Nephron progenitor cell (in vitro differentiated cells): ENCODE results near the gene MCF2L2.

Source experiments
- DNase-seq: peaks from one replicate; pipeline ENCODE4 v3.0.0; 2021
- H3K27ac Mint-ChIP-seq: 2 replicates; pipeline ENCODE4 v1.8.0; 2021; ENCODE audit warnings: mild to moderate bottlenecking, moderate library complexity, mixed read lengths
- H3K27me3 Mint-ChIP-seq: 2 replicates; pipeline ENCODE4 v1.8.0; 2021; ENCODE audit warnings: mild to moderate bottlenecking, low read depth, mixed read lengths; ENCODE audit not compliant: poor library complexity
- H3K36me3 Mint-ChIP-seq: 2 replicates; pipeline ENCODE4 v1.8.0; 2021; ENCODE audit warnings: low read depth, mixed read lengths
- H3K4me1 Mint-ChIP-seq: 2 replicates; pipeline ENCODE4 v1.8.0; 2021; ENCODE audit warnings: mixed read lengths
- H3K4me3 Mint-ChIP-seq: 2 replicates; pipeline ENCODE4 v1.8.0; 2021; ENCODE audit warnings: mild to moderate bottlenecking, moderate library complexity, mixed read lengths
- H3K9me3 Mint-ChIP-seq: 2 replicates; pipeline ENCODE4 v1.8.0; 2021; ENCODE audit warnings: mild to moderate bottlenecking, moderate library complexity, mixed read lengths
- TF ChIP-seq, protein P1 (sequence below): fragments of 200-600 bp; sonication (generic); IDR thresholded peaks from 2 replicates; pipeline ENCODE4 v1.5.0; 2021; ENCODE audit warnings: antibody characterized with exemption

Gene MCF2L2

DNA sequence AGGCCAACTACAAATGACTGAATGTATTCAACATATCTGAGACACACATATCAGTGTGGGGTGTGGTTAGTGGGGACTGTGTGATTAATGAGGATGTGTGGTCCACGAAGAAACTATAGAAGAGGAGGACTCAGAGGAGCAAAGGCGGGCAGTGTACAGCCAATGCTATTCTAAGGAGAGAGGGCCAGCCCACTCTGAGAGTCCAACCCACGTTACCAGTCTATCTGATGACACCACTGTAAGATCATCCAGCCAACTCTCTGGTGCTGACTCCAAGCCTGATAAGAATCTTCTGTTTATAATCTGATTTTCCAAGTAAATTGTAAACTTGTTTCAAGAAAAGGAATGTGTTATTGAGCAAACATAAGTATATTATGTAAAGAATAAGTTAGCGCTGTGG is 47.2 kb downstream of the MCF2L2 start:
- no peaks in the 10 kb centered on the region for H3K9me3 Mint-ChIP-seq
- DNase-seq = no peak
- H3K4me3 Mint-ChIP-seq = no peak overlapping the region
- H3K36me3 Mint-ChIP-seq = no peaks in the 10 kb centered on the region
- peaks cover 11% of the 10 kb centered on the region for H3K4me1 Mint-ChIP-seq
- no peak overlapping the region for H3K27ac Mint-ChIP-seq
- TF ChIP-seq, protein P1, sequence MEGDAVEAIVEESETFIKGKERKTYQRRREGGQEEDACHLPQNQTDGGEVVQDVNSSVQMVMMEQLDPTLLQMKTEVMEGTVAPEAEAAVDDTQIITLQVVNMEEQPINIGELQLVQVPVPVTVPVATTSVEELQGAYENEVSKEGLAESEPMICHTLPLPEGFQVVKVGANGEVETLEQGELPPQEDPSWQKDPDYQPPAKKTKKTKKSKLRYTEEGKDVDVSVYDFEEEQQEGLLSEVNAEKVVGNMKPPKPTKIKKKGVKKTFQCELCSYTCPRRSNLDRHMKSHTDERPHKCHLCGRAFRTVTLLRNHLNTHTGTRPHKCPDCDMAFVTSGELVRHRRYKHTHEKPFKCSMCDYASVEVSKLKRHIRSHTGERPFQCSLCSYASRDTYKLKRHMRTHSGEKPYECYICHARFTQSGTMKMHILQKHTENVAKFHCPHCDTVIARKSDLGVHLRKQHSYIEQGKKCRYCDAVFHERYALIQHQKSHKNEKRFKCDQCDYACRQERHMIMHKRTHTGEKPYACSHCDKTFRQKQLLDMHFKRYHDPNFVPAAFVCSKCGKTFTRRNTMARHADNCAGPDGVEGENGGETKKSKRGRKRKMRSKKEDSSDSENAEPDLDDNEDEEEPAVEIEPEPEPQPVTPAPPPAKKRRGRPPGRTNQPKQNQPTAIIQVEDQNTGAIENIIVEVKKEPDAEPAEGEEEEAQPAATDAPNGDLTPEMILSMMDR = no peak
- H3K27me3 Mint-ChIP-seq = peaks cover 8% of the 10 kb centered on the region

DNA sequence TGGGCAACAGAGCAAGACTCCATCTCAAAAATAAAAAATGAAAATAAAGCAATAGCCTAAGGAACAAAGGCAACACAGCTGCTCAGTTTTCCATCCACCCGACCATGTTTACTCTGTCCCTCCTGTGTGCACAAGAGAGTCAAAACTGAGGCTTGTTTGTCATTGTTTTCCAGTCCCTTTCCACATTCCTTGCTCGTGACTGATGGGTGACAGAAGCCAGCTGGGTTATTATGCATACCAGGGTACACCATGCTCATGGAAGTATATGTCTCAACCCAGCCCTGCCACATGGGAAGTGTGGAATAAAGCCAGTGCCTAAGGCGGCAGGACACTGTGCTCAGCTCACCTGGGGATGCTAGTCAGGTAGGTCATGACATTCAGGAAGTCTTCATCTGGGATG is 49.5 kb downstream of the MCF2L2 start:
- H3K27me3 Mint-ChIP-seq = peaks cover 11% of the 10 kb centered on the region
- DNase-seq = no peak
- H3K4me1 Mint-ChIP-seq = no peaks in the 10 kb centered on the region
- H3K27ac Mint-ChIP-seq = no peak overlapping the region
- no peak overlapping the region for H3K4me3 Mint-ChIP-seq
- H3K36me3 Mint-ChIP-seq = no peaks in the 10 kb centered on the region
- TF ChIP-seq, protein P1 = no peak
- no peaks in the 10 kb centered on the region for H3K9me3 Mint-ChIP-seq

DNA sequence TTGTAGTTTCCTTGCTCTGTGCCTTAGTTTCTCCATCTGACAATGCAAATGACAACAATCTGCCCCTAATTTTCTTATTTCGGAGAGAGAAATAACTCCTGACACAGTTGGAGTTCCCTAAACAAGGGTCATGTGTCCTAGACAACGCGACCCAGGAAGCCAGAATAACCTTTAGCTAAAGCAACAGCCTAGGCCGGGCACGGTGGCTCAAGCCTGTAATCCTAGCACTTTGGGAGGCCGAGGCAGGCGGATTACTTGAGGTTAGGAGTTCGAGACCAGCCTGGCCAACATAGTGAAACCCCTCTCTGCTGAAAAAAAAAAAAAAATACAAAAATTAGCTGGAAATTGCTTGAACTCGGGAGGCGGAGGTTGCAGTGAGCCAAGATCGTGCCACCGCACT is 49.9 kb downstream of the MCF2L2 start:
- Mint-ChIP-seq H3K36me3 (no peaks in the 10 kb centered on the region), H3K27ac (no peak overlapping the region), H3K4me3 (no peak overlapping the region), H3K4me1 (no peaks in the 10 kb centered on the region), H3K9me3 (no peaks in the 10 kb centered on the region), H3K27me3 (peaks cover 11% of the 10 kb centered on the region)
- no peak for DNase-seq
- TF ChIP-seq, protein P1 = no peak

DNA sequence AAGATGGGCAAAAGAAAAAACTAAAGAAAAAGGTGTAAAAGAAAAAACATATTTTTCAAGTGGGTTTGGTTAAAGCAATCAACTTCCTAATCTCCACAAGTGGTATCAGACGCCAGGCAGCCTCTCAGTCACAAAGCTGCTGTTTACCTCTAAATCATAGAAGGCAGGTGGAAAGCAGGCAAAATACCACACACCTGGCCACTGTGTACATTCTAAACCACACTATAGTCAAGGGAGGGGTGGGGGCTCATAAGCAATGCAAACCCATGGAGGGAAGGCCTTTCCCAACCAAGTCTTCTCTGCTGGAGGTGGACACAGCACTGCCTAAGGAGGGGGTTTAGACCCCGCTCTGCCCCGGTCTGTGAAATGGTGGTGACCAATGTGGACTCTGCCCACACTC is 50.4 kb downstream of the MCF2L2 start:
- no peak overlapping the region for H3K4me3 Mint-ChIP-seq
- no peaks in the 10 kb centered on the region for H3K9me3 Mint-ChIP-seq
- peaks cover 11% of the 10 kb centered on the region for H3K27me3 Mint-ChIP-seq
- TF ChIP-seq, protein P1 = no peak
- H3K36me3 Mint-ChIP-seq = no peaks in the 10 kb centered on the region
- DNase-seq = no peak
- no peak overlapping the region for H3K27ac Mint-ChIP-seq
- no peaks in the 10 kb centered on the region for H3K4me1 Mint-ChIP-seq

DNA sequence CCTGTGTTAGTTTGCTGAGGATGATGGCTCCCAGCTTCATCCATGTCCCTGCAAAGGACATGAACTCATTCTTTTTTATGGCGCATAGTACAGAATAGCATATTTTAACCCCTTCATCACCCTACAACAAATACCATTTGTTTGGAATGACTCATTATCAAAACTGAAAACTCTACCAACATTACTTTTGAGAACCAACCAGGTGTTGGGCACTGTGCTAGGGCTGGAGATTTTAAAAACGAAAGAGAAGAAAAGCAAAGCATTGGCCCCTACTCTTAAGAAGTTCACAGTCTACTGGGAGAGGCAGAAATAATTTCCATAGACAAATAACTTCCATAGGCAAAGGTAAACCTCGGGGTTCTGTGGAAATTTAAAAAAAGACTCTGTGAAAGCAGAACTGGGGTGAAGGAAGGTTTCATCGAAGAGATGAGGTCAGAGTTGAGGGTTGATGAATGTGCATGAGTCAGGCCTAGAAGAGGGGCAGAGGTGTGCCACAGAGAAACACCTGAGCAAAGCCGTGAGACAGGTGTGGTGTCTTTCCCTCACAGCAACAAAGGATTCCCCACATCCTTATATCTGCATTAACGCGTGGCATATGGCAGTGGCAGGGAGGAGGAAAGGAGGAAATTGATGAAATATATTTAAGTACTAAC is 51.0 kb downstream of the MCF2L2 start:
- H3K9me3 Mint-ChIP-seq = no peaks in the 10 kb centered on the region
- peaks cover 11% of the 10 kb centered on the region for H3K27me3 Mint-ChIP-seq
- no peak overlapping the region for H3K27ac Mint-ChIP-seq

DNA sequence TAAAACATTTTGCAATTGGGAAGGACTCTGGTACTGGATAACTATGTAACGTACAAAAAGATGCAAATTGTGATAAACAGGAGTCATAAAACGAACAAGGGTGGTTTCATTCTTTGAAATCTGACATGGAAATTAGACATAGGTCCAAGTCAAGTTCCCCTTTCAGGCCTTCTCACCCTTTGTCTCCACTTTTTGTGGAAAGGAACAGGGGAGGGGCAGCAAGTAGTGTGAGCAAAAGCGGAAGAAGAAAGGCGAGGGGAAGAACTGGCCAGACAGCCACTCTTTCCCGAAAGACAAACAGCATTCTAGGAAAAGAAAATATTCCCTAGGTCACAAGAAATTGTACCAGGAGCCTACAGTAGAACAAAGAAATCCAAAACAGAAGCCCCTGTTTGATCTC is 52.6 kb downstream of the MCF2L2 start:
- Mint-ChIP-seq H3K4me3 (no peak overlapping the region), H3K36me3 (no peaks in the 10 kb centered on the region), H3K27ac (no peak overlapping the region), H3K9me3 (no peaks in the 10 kb centered on the region), H3K27me3 (peaks cover 15% of the 10 kb centered on the region), H3K4me1 (no peaks in the 10 kb centered on the region)
- DNase-seq = no peak
- TF ChIP-seq, protein P1 = no peak

More for the DNA sequence above, 51.0 kb downstream of the MCF2L2 start:
- TF ChIP-seq, protein P1 = no peak
- no peaks in the 10 kb centered on the region for H3K36me3 Mint-ChIP-seq
- H3K4me3 Mint-ChIP-seq = no peak overlapping the region
- no peak for DNase-seq
- no peaks in the 10 kb centered on the region for H3K4me1 Mint-ChIP-seq
